A549 (cell line): ENCODE measurements around the gene RRBP1. TPM values are rescaled to one million over a fixed set of nuclear protein-coding genes. Genes with fewer than 3 reads are reported as not detected.

Experiments
- ATAC-seq, 2 experiments: fragments of 200-7000 bp in 1 of 2; fragments of >200 bp in 1 of 2; cut with Nextera tagmentation in 1 of 2; cut with Tn5 transposase in 1 of 2; 3 replicates each; pipeline versions ENCODE4 v1.8.0 to v1.9.1; 2018 to 2020; ENCODE audit warnings: mild to moderate bottlenecking in 1 of 2, moderate library complexity in 1 of 2
- CTCF ChIA-PET: fragments of 300-600 bp; sonication (Branson Sonifier 250); formaldehyde crosslinking; extraction: SDS; loops from one replicate; lab custom pipeline; 2021; ENCODE audit warnings: antibody characterized with exemption, inconsistent platforms; lab: Yijun Ruan, JAX
- POLR2A ChIA-PET: fragments of 350-600 bp; formaldehyde crosslinking; extraction: SDS; loops from one replicate; lab custom pipeline; 2021; ENCODE audit warnings: antibody characterized with exemption, inconsistent platforms; lab: Yijun Ruan, JAX
- DNase-seq, 2 experiments: peaks; one replicate each; pipeline versions ENCODE4 v3.0.0 to v3.0.0-alpha.2; 2011 to 2016; ENCODE audit warnings: low read depth in 1 of 2, low spot score in 1 of 2
- FAIRE-seq: peaks from 2 replicates; lab custom pipeline; 2011; peaks lifted over from hg19 to GRCh38; lab: Jason Lieb, UNC
- H3K27ac ChIP-seq, 2 experiments: fragments of >200 bp; sonication (Bioruptor Twin); formaldehyde crosslinking; 3 replicates each; pipeline ENCODE4 v1.5.1; 2016 to 2017
- H3K4me1 ChIP-seq: fragments of >200 bp; sonication (Bioruptor Twin); formaldehyde crosslinking; 3 replicates; pipeline ENCODE4 v1.6.1; 2016
- H3K4me2 ChIP-seq: fragments of >200 bp; sonication (Bioruptor Twin); formaldehyde crosslinking; 3 replicates; pipeline ENCODE4 v1.6.1; 2016
- H3K4me3 ChIP-seq: fragments of >200 bp; sonication (Bioruptor Twin); formaldehyde crosslinking; 3 replicates; pipeline ENCODE4 v1.5.1; 2016
- H3K9me3 ChIP-seq: fragments of >200 bp; sonication (Bioruptor Twin); formaldehyde crosslinking; 3 replicates; pipeline ENCODE4 v1.6.1; 2016
- ATOH8 ChIP-seq: fragments of 250-450 bp; sonication (Bioruptor Pico); IDR thresholded peaks from 2 replicates; pipeline ENCODE4 v1.5.0; 2020; ENCODE audit warnings: low read depth, mild to moderate bottlenecking, moderate library complexity
- CHD2 ChIP-seq: fragments of 150-350 bp; IDR thresholded peaks from 2 replicates; pipeline ENCODE4 v1.6.1; 2014; ENCODE audit warnings: low read length; ENCODE audit not compliant: partially characterized antibody
- CHD4 ChIP-seq: fragments of 200-600 bp; sonication (generic); IDR thresholded peaks from 2 replicates; pipeline ENCODE4 v1.6.1; 2016; ENCODE audit warnings: antibody characterized with exemption, mild to moderate bottlenecking, borderline replicate concordance
- EHMT2 ChIP-seq: fragments of 200-600 bp; sonication (generic); IDR thresholded peaks from 2 replicates; pipeline ENCODE4 v1.6.1; 2016; ENCODE audit warnings: antibody characterized with exemption, low read depth, mild to moderate bottlenecking, moderate library complexity
- EP300 ChIP-seq, 2 experiments: fragments of >200 bp; sonication (Bioruptor Twin); formaldehyde crosslinking; IDR thresholded peaks; 2 replicates in 1 of 2; 3 replicates in 1 of 2; pipeline ENCODE4 v1.6.1; 2016 to 2017
- ESRRA ChIP-seq: fragments of 150-350 bp; IDR thresholded peaks from 2 replicates; pipeline ENCODE4 v1.6.1; 2014; ENCODE audit warnings: mild to moderate bottlenecking, low read length, borderline replicate concordance
- FOSB ChIP-seq: fragments of 250-450 bp; sonication (Bioruptor Pico); IDR thresholded peaks from 2 replicates; pipeline ENCODE4 v1.5.0; 2020; ENCODE audit warnings: mild to moderate bottlenecking, moderate library complexity
- FOSL2 ChIP-seq, 2 experiments: fragments of 450-650 bp in 1 of 2; fragments of >200 bp in 1 of 2; sonication (Bioruptor Twin) in 1 of 2; formaldehyde crosslinking; IDR thresholded peaks; 2 replicates each; pipeline versions ENCODE4 v1.5.0 to v1.6.1; 2016 to 2020; ENCODE audit warnings: mild to moderate bottlenecking in 1 of 2, moderate library complexity in 1 of 2
- FOXS1 ChIP-seq: fragments of 250-450 bp; sonication (Bioruptor Pico); IDR thresholded peaks from 2 replicates; pipeline ENCODE4 v1.5.0; 2020; ENCODE audit warnings: mild to moderate bottlenecking, moderate library complexity
- GATA3 ChIP-seq: IDR thresholded peaks from 2 replicates; pipeline ENCODE4 v1.6.1; 2012; ENCODE audit warnings: borderline replicate concordance
- HOXA7 ChIP-seq: fragments of 250-450 bp; sonication (Bioruptor Pico); IDR thresholded peaks from 2 replicates; pipeline ENCODE4 v1.5.0; 2020; ENCODE audit warnings: mild to moderate bottlenecking, moderate library complexity
- HOXB13 ChIP-seq: fragments of 250-450 bp; sonication (Bioruptor Pico); IDR thresholded peaks from 2 replicates; pipeline ENCODE4 v1.5.0; 2020; ENCODE audit warnings: low read depth, mild to moderate bottlenecking, moderate library complexity
- JUN ChIP-seq, 2 experiments: fragments of >200 bp; sonication (Bioruptor Twin); formaldehyde crosslinking; IDR thresholded peaks; 2 replicates in 1 of 2; 3 replicates in 1 of 2; pipeline ENCODE4 v1.6.1; 2016 to 2017
- MYC ChIP-seq: IDR thresholded peaks from 2 replicates; pipeline ENCODE4 v1.6.1; 2012; ENCODE audit warnings: mild to moderate bottlenecking, inconsistent platforms, low read length, improper control_type of control experiment, borderline replicate concordance
- NR3C1 ChIP-seq: fragments of >200 bp; sonication (Bioruptor Twin); formaldehyde crosslinking; IDR thresholded peaks from 3 replicates; pipeline ENCODE4 v1.6.1; 2017
- POLR2AphosphoS2 ChIP-seq: conservative IDR thresholded peaks from 2 replicates; pipeline ENCODE4 v1.6.1; 2012; ENCODE audit warnings: low read length, improper control_type of control experiment, inconsistent platforms
- RCOR1 ChIP-seq: fragments of 150-350 bp; IDR thresholded peaks from 2 replicates; pipeline ENCODE4 v1.6.1; 2014; ENCODE audit warnings: antibody characterized with exemption, low read length, low read depth
- RFX5 ChIP-seq: fragments of 450-650 bp; IDR thresholded peaks from 2 replicates; pipeline ENCODE4 v1.7.1; 2014; ENCODE audit warnings: antibody characterized with exemption, mild to moderate bottlenecking, moderate library complexity
- RNF2 ChIP-seq: fragments of 200-600 bp; sonication (generic); IDR thresholded peaks from 2 replicates; pipeline ENCODE4 v1.6.1; 2016; ENCODE audit warnings: low read depth, mild to moderate bottlenecking, antibody characterized with exemption, moderate library complexity, borderline replicate concordance
- SREBF2 ChIP-seq: fragments of 450-650 bp; IDR thresholded peaks from 2 replicates; pipeline ENCODE4 v1.6.1; 2014; ENCODE audit warnings: mild to moderate bottlenecking, moderate library complexity
- TFCP2L1 ChIP-seq: fragments of 250-450 bp; sonication (Bioruptor Pico); IDR thresholded peaks from 2 replicates; pipeline ENCODE4 v1.5.0; 2021; ENCODE audit warnings: mild to moderate bottlenecking
- TP53 ChIP-seq: fragments of 250-450 bp; sonication (Bioruptor Pico); IDR thresholded peaks from 2 replicates; pipeline ENCODE4 v1.5.0; 2021; ENCODE audit warnings: mild to moderate bottlenecking, moderate library complexity
- USF2 ChIP-seq: fragments of 450-650 bp; IDR thresholded peaks from 2 replicates; pipeline ENCODE4 v1.6.1; 2014; ENCODE audit warnings: antibody characterized with exemption
- ZC3H11A ChIP-seq: fragments of 450-650 bp; IDR thresholded peaks from 2 replicates; pipeline ENCODE4 v1.6.1; 2014; ENCODE audit warnings: antibody characterized with exemption, mild to moderate bottlenecking
- ZFP36 ChIP-seq: fragments of 450-650 bp; IDR thresholded peaks from 2 replicates; pipeline ENCODE4 v1.6.1; 2014; ENCODE audit warnings: borderline replicate concordance; ENCODE audit not compliant: partially characterized antibody
- ZSCAN20 ChIP-seq: fragments of 250-450 bp; sonication (Bioruptor Pico); IDR thresholded peaks from 2 replicates; pipeline ENCODE4 v1.8.0; 2022; ENCODE audit warnings: mild to moderate bottlenecking, moderate library complexity
- WGBS: methylation state at CpG from one replicate; pipeline ENCODE4 v1.1.6; 2017; ENCODE audit errors: missing lambda C conversion rate; 5-methylcytosine and 5-hydroxymethylcytosine counted together
- polyA plus RNA-seq, 4 experiments: library from polyadenylated mRNA; depleted of rRNA in 3 of 4; stranded (reverse); fragments of >200 nt; fragmentation: RNase III in 1 of 4; extraction: RNeasy Plus Mini Kit Qiagen cat#74134 plus additional on column Dnase treatment in 1 of 4; gene quantifications; 2 replicates in 3 of 4; 3 replicates in 1 of 4; pipeline ENCODE4 v1.2.3, GENCODE V29; 2011 to 2017

RRBP1 gene
- polyA plus RNA-seq, 2 of the 4 experiments (the other 2 are of a cell fraction) = 51.6 to 79.6 TPM

DNA sequence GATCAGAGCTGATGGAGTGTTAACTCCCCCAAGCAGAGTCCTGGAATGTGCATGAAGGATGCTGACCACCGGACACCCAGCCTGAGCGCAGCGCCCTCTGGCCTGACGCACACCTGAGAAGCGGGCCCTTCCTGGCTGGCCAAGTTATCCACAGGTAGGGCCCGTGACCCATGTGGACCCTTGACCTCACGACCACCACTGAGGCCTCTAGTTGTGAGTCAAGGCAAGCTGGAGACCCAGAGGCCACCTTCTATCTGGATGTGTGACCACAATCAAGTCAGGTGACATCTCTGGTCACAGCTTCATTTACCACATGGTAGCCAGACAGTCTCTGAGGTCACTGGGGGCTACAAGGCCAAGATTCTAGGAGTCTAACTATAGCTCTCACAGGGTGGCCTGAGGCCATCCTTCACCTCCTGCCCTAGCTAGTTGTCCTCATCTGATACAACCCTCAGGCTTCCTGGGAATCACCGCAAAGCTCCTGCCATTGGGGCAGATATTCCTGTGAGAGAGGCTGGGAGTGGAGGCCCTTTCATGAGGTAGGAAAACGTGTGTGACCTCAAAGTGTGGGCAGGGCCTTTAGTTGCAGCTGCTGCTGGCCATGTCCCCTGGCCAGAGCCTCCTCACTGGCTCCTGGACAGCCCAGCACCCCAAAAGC is 59.1 kb downstream of the RRBP1 start:
- 87% methylated on average over 9 of the region's 9 CpGs for WGBS

GRCh38 chr20:17622086-17622850 is 59.8 kb downstream of the RRBP1 start:
- H3K9me3 ChIP-seq = no peaks in the 10 kb centered on the region
- FAIRE-seq = no peak
- no peaks in the 10 kb centered on the region for H3K4me1 ChIP-seq
- no peak overlapping the region for H3K4me3 ChIP-seq
- ChIA-PET POLR2A (no interaction called here), CTCF (interaction anchor here (0.6 to 20.6 kb wide), 12 partner anchors 10 to 1045 kb away, joined by 3 to 501 read pairs (median 4); partner anchors contain the start of genes BFSP1, DSTN and RRBP1)
- H3K4me2 ChIP-seq = no peak overlapping the region
- no peak for ATAC-seq
- no peak for TF ChIP-seq HOXA7 (CRISPR knock-in tag)
- WGBS = 86% methylated on average over 11 of the region's 11 CpGs
- no peak overlapping the region for H3K27ac ChIP-seq
- no peak for DNase-seq

More for the DNA sequence above, 59.1 kb downstream of the RRBP1 start:
- Histone ChIP-seq H3K9me3 (no peaks in the 10 kb centered on the region), H3K4me2 (no peak overlapping the region), H3K4me3 (no peak overlapping the region), H3K27ac (no peak overlapping the region), H3K4me1 (no peaks in the 10 kb centered on the region)
- ATAC-seq (no peak), DNase-seq (no peak), FAIRE-seq (no peak)
- POLR2A ChIA-PET = no interaction called here
- TF ChIP-seq FOXS1 (no peak), RCOR1 (no peak), CHD4 (no peak), HOXB13 (no peak)
- CTCF ChIA-PET = interaction anchor here (0.6 to 20.6 kb wide), 11 partner anchors 9 to 1046 kb away, joined by 3 to 501 read pairs (median 3); partner anchors contain the start of genes BFSP1 and DSTN

DNA sequence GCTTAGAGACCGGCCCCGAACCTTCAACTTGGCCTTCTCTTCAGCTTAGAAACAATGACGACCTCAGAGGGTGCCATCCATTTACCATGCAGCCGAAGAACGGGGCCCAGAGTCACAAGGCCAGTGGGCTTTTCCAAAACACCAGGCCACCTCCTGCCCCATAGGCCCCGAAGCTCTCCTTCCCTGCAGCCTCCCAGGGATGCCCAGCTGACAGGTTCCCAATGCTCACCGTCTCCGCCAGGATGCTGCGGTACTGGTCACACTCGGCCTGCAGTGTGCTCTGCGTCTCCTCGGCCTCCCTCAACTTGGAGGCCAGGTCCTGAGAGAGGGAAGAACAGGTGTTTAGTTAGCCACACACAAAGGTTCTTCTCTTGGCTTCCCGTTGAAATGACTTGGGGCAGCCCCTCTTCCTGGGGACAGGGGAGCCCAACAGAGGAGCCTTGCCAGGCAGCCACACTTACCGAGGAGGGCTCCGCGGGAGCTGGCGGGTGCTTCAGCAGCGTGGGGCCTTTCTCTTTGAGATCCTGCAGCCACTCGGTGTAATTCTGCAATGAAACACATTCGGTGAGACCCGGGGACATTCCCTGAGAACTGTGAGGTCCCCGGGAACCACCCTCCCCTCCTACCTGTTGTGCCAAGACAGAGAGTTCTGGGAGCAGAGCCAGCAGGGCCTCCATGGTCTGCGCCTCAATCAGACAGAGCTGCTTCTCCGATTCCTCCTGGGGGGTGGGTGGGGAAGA is 60.6 kb downstream of the RRBP1 start:
- ChIA-PET CTCF (interaction anchor here (0.6 to 20.6 kb wide), 11 partner anchors 11 to 374 kb away, joined by 3 to 501 read pairs (median 4); partner anchors contain the start of genes BFSP1, DSTN and RRBP1), POLR2A (no interaction called here)
- no peak overlapping the region for H3K4me2 ChIP-seq
- H3K27ac ChIP-seq = no peak overlapping the region
- FAIRE-seq = no peak
- ATAC-seq = no peak
- TF ChIP-seq JUN (IDR thresholded peaks at IDR 0.05) (no peak), GATA3 (no peak), ZSCAN20 (CRISPR knock-in tag) (no peak), MYC (no peak), EHMT2 (no peak), ESRRA (no peak), FOSB (CRISPR knock-in tag) (no peak), RFX5 (no peak), TFCP2L1 (no peak), HOXB13 (no peak), NR3C1 (no peak)
- no peaks in the 10 kb centered on the region for H3K4me1 ChIP-seq
- no peak for DNase-seq
- H3K9me3 ChIP-seq = no peaks in the 10 kb centered on the region
- no peak overlapping the region for H3K4me3 ChIP-seq
- WGBS = 89% methylated on average over 23 of the region's 24 CpGs

DNA sequence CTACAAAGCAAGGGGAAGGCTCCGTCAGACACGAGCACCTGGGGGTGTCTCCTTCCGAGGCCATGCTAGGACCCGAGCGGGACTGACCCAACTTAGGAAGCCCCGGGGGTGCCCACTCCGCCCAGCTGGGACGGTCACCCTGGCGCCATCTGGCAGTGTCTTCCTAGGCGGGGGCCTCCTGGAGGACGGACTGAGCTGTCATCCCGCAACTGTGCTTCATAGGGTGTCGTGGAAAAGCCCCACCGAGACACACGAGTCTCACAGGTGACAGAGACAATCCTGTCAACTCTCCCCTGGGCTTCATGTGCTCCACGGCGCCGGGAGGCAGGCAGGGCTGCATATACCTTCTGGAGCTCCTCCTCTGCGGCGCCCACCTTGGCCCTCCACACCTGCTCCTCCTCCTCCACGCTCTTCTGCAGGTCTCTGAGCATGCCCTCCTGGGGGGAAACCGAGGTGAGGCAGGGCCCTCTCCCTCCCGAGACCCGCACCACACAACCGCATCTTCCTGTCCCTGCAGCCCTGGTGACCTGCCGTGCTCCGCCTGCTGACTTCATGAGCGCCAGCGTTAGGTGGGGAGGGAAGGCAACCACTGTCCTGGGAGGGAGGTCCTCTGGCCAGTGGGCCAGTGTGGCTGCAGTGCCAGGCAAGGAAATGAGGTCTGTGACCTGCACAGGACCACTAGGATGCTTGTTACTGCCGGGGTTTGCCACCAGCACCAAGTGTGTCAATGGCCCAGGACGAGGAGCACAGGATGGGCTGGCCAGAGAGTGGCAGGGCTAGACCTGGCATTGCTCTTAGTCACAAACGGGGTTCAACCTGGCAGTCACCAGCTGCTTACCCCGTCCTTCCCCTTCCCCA is 61.4 kb downstream of the RRBP1 start:
- ATAC-seq = no peak
- H3K9me3 ChIP-seq = no peaks in the 10 kb centered on the region
- no peaks in the 10 kb centered on the region for H3K4me1 ChIP-seq
- ChIA-PET CTCF (interaction anchor here (0.7 to 20.6 kb wide), 8 partner anchors 10 to 119 kb away, joined by 3 to 501 read pairs (median 56); partner anchors contain the start of genes BFSP1, DSTN and RRBP1), POLR2A (no interaction called here)
- DNase-seq = no peak
- FAIRE-seq = no peak
- no peak overlapping the region for H3K27ac ChIP-seq
- WGBS = 89% methylated on average over 32 of the region's 33 CpGs
- no peak overlapping the region for H3K4me3 ChIP-seq
- no peak overlapping the region for H3K4me2 ChIP-seq
- TF ChIP-seq SREBF2 (no peak), ZFP36 (no peak), USF2 (no peak), POLR2AphosphoS2 (no peak), FOSL2 (IDR thresholded peaks at IDR 0.05) (no peak), FOSL2 (CRISPR knock-in tag; IDR thresholded peaks at IDR 0.05) (no peak), ATOH8 (no peak), ZC3H11A (no peak), EP300 (IDR thresholded peaks at IDR 0.05) (no peak), RNF2 (no peak), TP53 (no peak), CHD2 (no peak), GATA3 (no peak)
